HL-60 (cell line): ENCODE measurements around the gene PTPN22.
"Not testable (repeated sequence)": the region's sequence is repeated elsewhere in the genome, so short reads cannot be mapped to it uniquely, and the experiment has no call there.

Experiments
- DNase-seq, 2 experiments: peaks; one replicate each; pipeline ENCODE4 v3.0.0-alpha.2; 2010 to 2020; ENCODE audit warnings: low read depth in 1 of 2, low spot score in 1 of 2
- H3K27ac ChIP-seq: fragments of 250-450 bp; sonication (Bioruptor Pico); replicated peaks from 2 replicates; pipeline ENCODE4 v1.5.1; 2020; ENCODE audit warnings: mild to moderate bottlenecking, moderate library complexity
- H3K27me3 ChIP-seq: fragments of 250-450 bp; sonication (Bioruptor Pico); 2 replicates; pipeline ENCODE4 v1.5.1; 2021; ENCODE audit warnings: mild to moderate bottlenecking, moderate library complexity; ENCODE audit not compliant: insufficient read depth, poor library complexity, severe bottlenecking
- H3K4me3 ChIP-seq: replicated peaks from 2 replicates; pipeline ENCODE4 v1.5.1; 2011; ENCODE audit warnings: mild to moderate bottlenecking, control low read depth, low read length; ENCODE audit not compliant: insufficient read depth
- GABPA ChIP-seq: IDR thresholded peaks from 2 replicates; pipeline ENCODE4 v1.6.1; 2012; ENCODE audit warnings: low read depth
- POLR2AphosphoS5 ChIP-seq: IDR thresholded peaks from 2 replicates; pipeline ENCODE4 v1.6.1; 2012; ENCODE audit warnings: low read depth
- REST ChIP-seq: IDR thresholded peaks from 2 replicates; pipeline ENCODE4 v1.6.1; 2012; ENCODE audit warnings: low read depth; ENCODE audit not compliant: insufficient replicate concordance
- SPI1 ChIP-seq: IDR thresholded peaks from 2 replicates; pipeline ENCODE4 v1.6.1; 2012; ENCODE audit warnings: low read depth, mild to moderate bottlenecking, borderline replicate concordance
- TF ChIP-seq, protein P1 (sequence below): IDR thresholded peaks from one replicate; pipeline ENCODE4 v1.5.1; 2011; ENCODE audit warnings: low read length, control low read depth, inconsistent platforms; ENCODE audit not compliant: insufficient read depth

Gene PTPN22

DNA sequence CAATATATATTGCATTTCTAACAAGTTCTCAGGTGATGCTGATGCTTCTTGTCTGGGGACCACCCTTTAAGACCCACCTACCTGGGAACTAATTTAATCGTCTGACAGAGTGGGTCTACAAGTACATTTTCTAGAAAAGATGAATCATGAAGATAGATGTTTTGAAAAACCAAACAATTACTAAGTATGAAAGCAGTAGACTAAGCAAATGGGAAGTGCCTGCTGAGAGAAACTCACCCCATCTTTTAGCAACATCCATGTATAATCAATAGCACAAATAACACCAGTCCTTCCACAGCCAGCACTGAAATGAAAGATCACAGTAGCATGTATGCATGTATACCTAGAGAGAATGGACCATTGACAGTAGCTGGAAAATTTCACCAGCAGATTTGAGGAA is 17.3 kb downstream of the PTPN22 start:
- no peak for DNase-seq
- Histone ChIP-seq H3K27me3 (no peaks in the 10 kb centered on the region), H3K4me3 (no peak overlapping the region), H3K27ac (no peak overlapping the region)
- TF ChIP-seq GABPA (no peak), SPI1 (no peak), REST (no peak)

- not testable (repeated sequence) for DNase-seq, H3K27ac ChIP-seq, H3K4me3 ChIP-seq, H3K27me3 ChIP-seq
Observed at GRCh38 chr1:113852694-113853093, 18.8 kb downstream of the PTPN22 start.

DNA sequence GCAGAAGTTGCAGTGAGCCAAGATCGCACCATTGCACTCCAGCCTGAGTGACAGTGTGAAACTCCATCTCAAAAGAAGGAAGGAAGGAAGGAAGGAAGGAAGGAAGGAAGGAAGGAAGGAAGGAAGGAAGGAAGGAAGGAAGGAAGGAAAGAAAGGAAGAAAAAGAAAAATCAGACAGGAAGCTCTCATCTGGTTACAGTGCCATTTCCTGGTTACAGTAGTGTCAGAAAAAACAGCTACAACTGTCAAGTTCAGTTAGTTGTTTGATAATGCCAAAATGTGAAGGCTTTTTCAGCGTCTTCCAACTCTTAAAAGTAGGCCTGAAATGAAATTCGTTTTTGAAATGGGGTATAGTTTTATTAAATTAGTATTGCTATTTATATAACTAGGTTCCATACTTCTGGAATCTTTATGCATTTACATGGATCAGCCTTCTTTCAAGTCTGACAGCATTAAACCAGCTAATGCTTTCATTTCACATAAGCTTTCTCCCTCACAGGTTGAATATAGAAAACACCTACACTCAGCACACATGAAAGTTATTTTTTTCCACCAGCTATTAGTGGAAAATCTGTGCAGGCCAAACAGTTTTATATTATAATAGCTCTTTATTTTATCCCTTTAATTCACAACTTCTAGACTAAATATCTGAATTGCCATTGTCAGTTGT is 21.2 kb downstream of the PTPN22 start:
- TF ChIP-seq REST (no peak), GABPA (no peak), SPI1 (no peak), POLR2AphosphoS5 (no peak)
- TF ChIP-seq, protein P1, sequence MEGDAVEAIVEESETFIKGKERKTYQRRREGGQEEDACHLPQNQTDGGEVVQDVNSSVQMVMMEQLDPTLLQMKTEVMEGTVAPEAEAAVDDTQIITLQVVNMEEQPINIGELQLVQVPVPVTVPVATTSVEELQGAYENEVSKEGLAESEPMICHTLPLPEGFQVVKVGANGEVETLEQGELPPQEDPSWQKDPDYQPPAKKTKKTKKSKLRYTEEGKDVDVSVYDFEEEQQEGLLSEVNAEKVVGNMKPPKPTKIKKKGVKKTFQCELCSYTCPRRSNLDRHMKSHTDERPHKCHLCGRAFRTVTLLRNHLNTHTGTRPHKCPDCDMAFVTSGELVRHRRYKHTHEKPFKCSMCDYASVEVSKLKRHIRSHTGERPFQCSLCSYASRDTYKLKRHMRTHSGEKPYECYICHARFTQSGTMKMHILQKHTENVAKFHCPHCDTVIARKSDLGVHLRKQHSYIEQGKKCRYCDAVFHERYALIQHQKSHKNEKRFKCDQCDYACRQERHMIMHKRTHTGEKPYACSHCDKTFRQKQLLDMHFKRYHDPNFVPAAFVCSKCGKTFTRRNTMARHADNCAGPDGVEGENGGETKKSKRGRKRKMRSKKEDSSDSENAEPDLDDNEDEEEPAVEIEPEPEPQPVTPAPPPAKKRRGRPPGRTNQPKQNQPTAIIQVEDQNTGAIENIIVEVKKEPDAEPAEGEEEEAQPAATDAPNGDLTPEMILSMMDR, result no peak
- Histone ChIP-seq H3K27me3 (no peaks in the 10 kb centered on the region), H3K4me3 (no peak overlapping the region), H3K27ac (no peak overlapping the region)
- no peak for DNase-seq

GRCh38 chr1:113849072-113849471 is 22.4 kb downstream of the PTPN22 start:
- TF ChIP-seq GABPA (no peak), SPI1 (no peak), REST (no peak), POLR2AphosphoS5 (no peak)
- TF ChIP-seq, protein P1, result no peak
- no peak overlapping the region for H3K27ac ChIP-seq
- H3K27me3 ChIP-seq, result no peaks in the 10 kb centered on the region
- H3K4me3 ChIP-seq, result no peak overlapping the region
- no peak for DNase-seq
